ENCODE data around the gene RFX1. TPM values are rescaled to one million over a fixed set of nuclear protein-coding genes. Genes with fewer than 3 reads are reported as not detected.
A peak's percentile ranks its signal among the peaks of the same experiment; 100 is the strongest.
"Not testable (repeated sequence)": the region's sequence is repeated elsewhere in the genome, so short reads cannot be mapped to it uniquely, and the experiment has no call there.

The RFX1 gene
- total RNA-seq, 1 experiment from 2014 or later: 25.5 TPM

GRCh38 chr19:14027856-14028450 is 21.8 kb upstream of the RFX1 start, which contains the start of gene RLN3:
Gene RLN3, plus strand, starts transcription at chr19:14028148. Its CDS starts 57 bp downstream, at chr19:14028205.
- Histone ChIP-seq H3F3A (ENCODE audit: insufficient read depth, low read depth) (peaks cover 45% of the 10 kb centered on the region), H4K20me1 (ENCODE audit: insufficient read depth) (no peaks in the 10 kb centered on the region), H3K36me3 (ENCODE audit: low read depth) (no peaks in the 10 kb centered on the region), H3K4me2 (no peak within 1 kb of the TSS), H3K4me1 (replicated peaks; ENCODE audit: insufficient read depth) (peaks cover 24% of the 10 kb centered on the region), H3K9me3 (ENCODE audit: insufficient read depth, low read depth) (no peaks in the 10 kb centered on the region), H2AFZ (no peak within 1 kb of the TSS), H3K27ac (no peak within 1 kb of the TSS), H3K9me2 (ENCODE audit: insufficient read depth) (no peaks in the 10 kb centered on the region), H3K4me3 (no peak within 1 kb of the TSS), H3K79me2 (ENCODE audit: low read depth) (no peaks in the 10 kb centered on the region), H3K27me3 (ENCODE audit: insufficient read depth, low read depth) (no peaks in the 10 kb centered on the region)
- intact Hi-C loops (cut with micrococcal nuclease; ENCODE audit: unreplicated experiment): no loop called here
- no peak for DNase-seq
- CTCF ChIA-PET: no interaction called here
- POLR2A ChIA-PET (ENCODE audit: unreplicated experiment): no interaction called here
- BruUV-seq (replicated peaks): no TSS peak
- TF ChIP-seq CTCF (conservative IDR thresholded peaks at IDR 0.05) (no peak), EZH2 (IDR thresholded peaks at IDR 0.05; ENCODE audit: low read depth) (no peak)

GRCh38 chr19:14026652-14027192 is 20.6 kb upstream of the RFX1 start:
- intact Hi-C loops (cut with micrococcal nuclease; ENCODE audit: unreplicated experiment); H4K20me1 ChIP-seq (ENCODE audit: insufficient read depth); POLR2A ChIA-PET (ENCODE audit: unreplicated experiment); BruUV-seq (replicated peaks); H3K27me3 ChIP-seq (ENCODE audit: insufficient read depth, low read depth); H3K9me2 ChIP-seq (ENCODE audit: insufficient read depth); H3K79me2 ChIP-seq (ENCODE audit: low read depth); H3K9me3 ChIP-seq (ENCODE audit: insufficient read depth, low read depth); H3K36me3 ChIP-seq (ENCODE audit: low read depth); H3K4me3 ChIP-seq; DNase-seq; H2AFZ ChIP-seq; CTCF ChIA-PET: not testable (repeated sequence)
- Histone ChIP-seq H3K4me2 (peak overlapping the region; percentile 46; the same call in 1 of the 2 replicates), H3F3A (ENCODE audit: insufficient read depth, low read depth) (peaks cover 58% of the 10 kb centered on the region), H3K27ac (peak overlapping the region; percentile 93), H3K4me1 (replicated peaks; ENCODE audit: insufficient read depth) (peaks cover 26% of the 10 kb centered on the region)

DNA sequence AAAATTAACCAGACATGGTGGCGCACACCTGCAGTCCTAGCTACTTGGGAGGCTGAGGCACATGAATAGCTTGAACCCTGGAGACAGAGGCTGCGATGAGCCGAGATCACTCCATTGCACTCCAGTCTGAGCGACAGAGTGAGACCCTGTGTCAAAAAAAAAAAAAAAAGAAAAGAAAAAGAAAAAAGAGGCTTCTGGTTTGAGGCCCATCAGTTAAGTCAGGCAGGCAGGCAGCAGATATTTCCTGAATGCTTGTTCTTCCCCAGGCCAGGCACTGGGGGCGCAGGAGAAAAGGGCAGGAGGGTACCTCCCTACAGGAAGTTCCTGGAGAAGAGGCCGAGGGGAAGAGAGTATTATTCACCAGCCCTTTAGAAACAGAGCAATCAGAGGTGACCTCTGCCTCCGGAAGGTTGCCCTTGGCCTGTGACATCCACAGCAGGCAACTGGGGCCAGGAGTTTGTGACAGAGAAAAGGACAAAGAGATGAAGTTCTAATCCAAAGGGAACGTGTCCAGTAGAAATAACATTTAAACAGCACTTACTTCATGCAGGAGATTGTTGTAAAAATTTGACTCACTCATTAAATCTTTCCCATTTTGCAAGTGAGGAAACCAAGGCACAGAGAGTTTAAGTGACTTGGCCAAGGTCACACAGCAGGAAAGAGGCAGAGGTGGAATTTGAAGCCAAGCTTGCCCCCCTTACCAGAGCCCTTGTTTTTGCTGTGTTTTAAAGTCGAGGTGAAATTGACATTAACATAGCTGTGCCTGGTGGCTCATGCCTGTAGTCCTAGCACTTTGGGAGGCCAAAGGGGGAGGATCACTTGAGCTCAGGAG is 17.5 kb upstream of the RFX1 start:
- Histone ChIP-seq H3K27me3 (ENCODE audit: insufficient read depth, low read depth) (no peaks in the 10 kb centered on the region), H4K20me1 (ENCODE audit: insufficient read depth) (no peaks in the 10 kb centered on the region), H3F3A (ENCODE audit: insufficient read depth, low read depth) (peaks cover 54% of the 10 kb centered on the region), H2AFZ (no peak overlapping the region), H3K9me2 (ENCODE audit: insufficient read depth) (no peaks in the 10 kb centered on the region), H3K36me3 (ENCODE audit: low read depth) (no peaks in the 10 kb centered on the region), H3K4me1 (replicated peaks; ENCODE audit: insufficient read depth) (peaks cover 31% of the 10 kb centered on the region), H3K4me2 (no peak overlapping the region), H3K4me3 (no peak overlapping the region), H3K79me2 (ENCODE audit: low read depth) (no peaks in the 10 kb centered on the region), H3K27ac (peak overlapping the region; percentile 93), H3K9me3 (ENCODE audit: insufficient read depth, low read depth) (no peaks in the 10 kb centered on the region)
- TF ChIP-seq EZH2 (IDR thresholded peaks at IDR 0.05; ENCODE audit: low read depth) (no peak), CTCF (conservative IDR thresholded peaks at IDR 0.05) (peak; percentile 76)
- POLR2A ChIA-PET (ENCODE audit: unreplicated experiment): interaction anchor here (0.6 kb wide), 1 partner anchor 400 kb away, joined by 10 read pairs; no protein-coding TSS in a partner anchor
- no TSS peak for BruUV-seq (replicated peaks)
- intact Hi-C loops (cut with micrococcal nuclease; ENCODE audit: unreplicated experiment): no loop called here
- DNase-seq: peak; percentile 56 to 68
- CTCF ChIA-PET: interaction anchor here (1.2 kb wide), 1 partner anchor 12 kb away, joined by 4 read pairs; no protein-coding TSS in a partner anchor

All from PC-9 (cell line).